Pericardium fibroblast (primary cell): ENCODE measurements around the gene LSMEM2. TPM values are rescaled to one million over a fixed set of nuclear protein-coding genes. Genes with fewer than 3 reads are reported as not detected.

Source experiments
- total RNA-seq: library from RNA; depleted of rRNA; stranded (reverse); fragments of >200 nt; gene quantifications from 2 replicates; pipeline ENCODE4 v1.2.3, GENCODE V29; 2015

LSMEM2 gene
- not detected in 2 replicates for total RNA-seq

GRCh38 chr3:50278880-50279224 lies at the start of gene LSMEM2:
TSS of gene LSMEM2 (plus strand) at chr3:50279087. CDS start at chr3:50279114, 27 bp downstream.

GRCh38 chr3:50235716-50236483 lies 43.0 kb upstream of the LSMEM2 start, which contains the start of gene GNAI2:
TSS of gene GNAI2 (plus strand) at chr3:50236204. CDS start at chr3:50236336, 132 bp downstream.

GRCh38 chr3:50268703-50269451 lies 10.0 kb upstream of the LSMEM2 start, which contains the start of gene SEMA3B:
TSS of gene SEMA3B (plus strand) at chr3:50269147. CDS start at chr3:50269241, 94 bp downstream.

GRCh38 chr3:50292159-50293078 lies 13.5 kb downstream of the LSMEM2 start, which contains the start of gene IFRD2:
TSS of gene IFRD2 (minus strand) at chr3:50292429. CDS start at chr3:50292274, 155 bp downstream.

GRCh38 chr3:50298836-50299637 lies 20.1 kb downstream of the LSMEM2 start, which contains the start of the genes HYAL3 and NAA80:
TSS of gene HYAL3 (minus strand) at chr3:50299405. CDS start at chr3:50295602, 3,803 bp downstream.
TSS of gene NAA80 (minus strand) at chr3:50299405. CDS start at chr3:50297463, 1,942 bp downstream.

GRCh38 chr3:50303013-50303815 lies 24.3 kb downstream of the LSMEM2 start, which contains the start of gene HYAL1:
TSS of gene HYAL1 (minus strand) at chr3:50303574. CDS start at chr3:50302956, 618 bp downstream.

GRCh38 chr3:50322386-50323091 lies 43.7 kb downstream of the LSMEM2 start, which contains the start of gene HYAL2:
TSS of gene HYAL2 (minus strand) at chr3:50322745. CDS start at chr3:50320489, 2,256 bp downstream.

GRCh38 chr3:50327943-50328691 lies 49.2 kb downstream of the LSMEM2 start, which contains the start of gene TUSC2:
TSS of gene TUSC2 (minus strand) at chr3:50328223. CDS start at chr3:50328099, 124 bp downstream.

Other genes with a start within 250 kb of the LSMEM2 start
- gene RBM5, start 190.2 kb upstream of the LSMEM2 start, total RNA-seq: 67.0 and 69.3 TPM in 2 replicates
- gene SEMA3F, start 123.8 kb upstream of the LSMEM2 start, total RNA-seq: 26.8 and 43.8 TPM in 2 replicates
- not detected in 2 replicates for gene GNAT1, start 87.5 kb upstream of the LSMEM2 start, total RNA-seq
- not detected in 2 replicates for gene SLC38A3, start 73.8 kb upstream of the LSMEM2 start, total RNA-seq
- 188 and 248 TPM in 2 replicates for gene GNAI2, start 42.9 kb upstream of the LSMEM2 start, total RNA-seq
- 10.6 and 16.0 TPM in 2 replicates for gene SEMA3B, start 9.9 kb upstream of the LSMEM2 start, total RNA-seq
- gene IFRD2, start 13.3 kb downstream of the LSMEM2 start, total RNA-seq: 34.2 and 53.7 TPM in 2 replicates
- gene HYAL3, start 20.3 kb downstream of the LSMEM2 start, total RNA-seq: 6.0 and 8.1 TPM in 2 replicates
- gene NAA80, start 20.3 kb downstream of the LSMEM2 start, total RNA-seq: 13.7 and 17.3 TPM in 2 replicates
- 4.0 and 5.5 TPM in 2 replicates for gene HYAL1, start 24.5 kb downstream of the LSMEM2 start, total RNA-seq
- gene HYAL2, start 43.7 kb downstream of the LSMEM2 start, total RNA-seq: 59.3 and 80.8 TPM in 2 replicates
- gene TUSC2, start 49.1 kb downstream of the LSMEM2 start, total RNA-seq: 14.5 and 30.7 TPM in 2 replicates
- 41.5 and 43.5 TPM in 2 replicates for gene RASSF1, start 61.7 kb downstream of the LSMEM2 start, total RNA-seq
- gene ZMYND10, start 66.6 kb downstream of the LSMEM2 start, total RNA-seq: 0.34 and 1.1 TPM in 2 replicates
- gene NPRL2, start 71.7 kb downstream of the LSMEM2 start, total RNA-seq: 12.1 and 13.2 TPM in 2 replicates
- gene CYB561D2, start 71.8 kb downstream of the LSMEM2 start, total RNA-seq: 20.8 and 35.2 TPM in 2 replicates
- 69.1 and 93.9 TPM in 2 replicates for gene TMEM115, start 80.4 kb downstream of the LSMEM2 start, total RNA-seq
- 0.12 TPM in 1 of 2 replicates, not detected in the other for gene CACNA2D2, start 224.5 kb downstream of the LSMEM2 start, total RNA-seq